Keratinocyte (primary cell): ENCODE results near the gene CLPTM1L. TPM values are rescaled to one million over a fixed set of nuclear protein-coding genes. Genes with fewer than 3 reads are reported as not detected.

Source experiments
- DNase-seq: peaks from one replicate; pipeline ENCODE4 v3.0.0-alpha.2; 2011; ENCODE audit warnings: low read depth, missing footprints, low spot score
- FAIRE-seq: peaks from 2 replicates; lab custom pipeline; 2011; peaks lifted over from hg19 to GRCh38; lab: Jason Lieb, UNC
- H2AFZ ChIP-seq: 2 replicates; pipeline ENCODE4 v1.6.0; 2012; ENCODE audit warnings: low read length, control low read depth, inconsistent platforms; ENCODE audit not compliant: control insufficient read depth
- H3K27ac ChIP-seq: 2 replicates; pipeline ENCODE4 v1.5.1; 2011; ENCODE audit warnings: low read length; ENCODE audit not compliant: control insufficient read depth, insufficient read depth
- H3K27me3 ChIP-seq: 3 replicates; pipeline ENCODE4 v1.6.0; 2011; ENCODE audit warnings: low read length; ENCODE audit not compliant: control insufficient read depth, insufficient read depth; ENCODE audit errors: extremely low read depth
- H3K36me3 ChIP-seq, 2 experiments: 2 replicates in 1 of 2; 3 replicates in 1 of 2; pipeline ENCODE4 v1.5.1; 2011; ENCODE audit warnings: low read length in 2 of 2, mild to moderate bottlenecking in 1 of 2; ENCODE audit not compliant: control insufficient read depth in 2 of 2, insufficient read depth in 2 of 2; ENCODE audit errors: extremely low read depth in 1 of 2
- H3K4me1 ChIP-seq: 3 replicates; pipeline ENCODE4 v1.5.1; 2011; ENCODE audit warnings: low read length; ENCODE audit not compliant: control insufficient read depth, insufficient read depth; ENCODE audit errors: extremely low read depth
- H3K4me2 ChIP-seq: 3 replicates; pipeline ENCODE4 v1.6.0; 2011; ENCODE audit warnings: low read depth, low read length; ENCODE audit not compliant: control insufficient read depth, insufficient read depth; ENCODE audit errors: extremely low read depth
- H3K4me3 ChIP-seq, 3 experiments: fragments of 200-600 bp in 1 of 3; sonication (generic) in 1 of 3; 2 replicates in 2 of 3; 3 replicates in 1 of 3; pipeline ENCODE4 v1.5.1; 2011 to 2016; ENCODE audit warnings: low read length in 3 of 3, mild to moderate bottlenecking in 3 of 3, control low read depth in 2 of 3, inconsistent platforms in 1 of 3, low read depth in 1 of 3, mixed read lengths in 1 of 3, mixed run types in 1 of 3, moderate library complexity in 1 of 3; ENCODE audit not compliant: control insufficient read depth in 2 of 3, insufficient read depth in 2 of 3; ENCODE audit errors: extremely low read depth in 1 of 3
- H3K79me2 ChIP-seq: 2 replicates; pipeline ENCODE4 v1.6.0; 2012; ENCODE audit warnings: low read length; ENCODE audit not compliant: control insufficient read depth, insufficient read depth
- H3K9ac ChIP-seq: 3 replicates; pipeline ENCODE4 v1.6.0; 2011; ENCODE audit warnings: low read length; ENCODE audit not compliant: control insufficient read depth, insufficient read depth; ENCODE audit errors: extremely low read depth
- H3K9me1 ChIP-seq: 3 replicates; pipeline ENCODE4 v1.6.0; 2011; ENCODE audit warnings: low read length; ENCODE audit not compliant: control insufficient read depth, insufficient read depth; ENCODE audit errors: extremely low read depth
- H3K9me3 ChIP-seq: 2 replicates; pipeline ENCODE4 v1.5.1; 2012; ENCODE audit warnings: low read depth, low read length; ENCODE audit not compliant: control insufficient read depth
- H4K20me1 ChIP-seq: 3 replicates; pipeline ENCODE4 v1.6.0; 2011; ENCODE audit warnings: low read length; ENCODE audit not compliant: control insufficient read depth, insufficient read depth; ENCODE audit errors: extremely low read depth
- CTCF ChIP-seq, 3 experiments: IDR thresholded peaks in 1 of 3; conservative IDR thresholded peaks in 1 of 3; optimal IDR thresholded peaks in 1 of 3; 2 replicates in 2 of 3; 3 replicates in 1 of 3; pipeline versions ENCODE3 to v1.5.1; 2011; ENCODE audit warnings: low read length in 3 of 3, mild to moderate bottlenecking in 3 of 3, moderate library complexity in 2 of 3, control low read depth in 1 of 3, inconsistent platforms in 1 of 3; ENCODE audit not compliant: insufficient read depth in 2 of 3; ENCODE audit errors: extremely low read depth in 1 of 3
- EZH2 ChIP-seq: IDR thresholded peaks from one replicate; pipeline ENCODE4 v1.6.1; 2012; ENCODE audit warnings: inconsistent platforms, mild to moderate bottlenecking, low read length, moderate library complexity
- dilution Hi-C: fragments of 300-500 bp; cut with MboI; formaldehyde crosslinking; loops from one replicate; pipeline ENCODE4 v1.7.0; 2020; ENCODE audit warnings: low sequenced_read_pairs; ENCODE audit not compliant: extremely low pct_ligation_motif_present
- polyA plus RNA-seq, 5 experiments: library from polyadenylated mRNA; depleted of rRNA in 3 of 5; stranded (reverse) in 3 of 5; stranded (forward) in 1 of 5; unstranded in 1 of 5; fragments of >200 nt; gene quantifications; 1 replicate in 1 of 5; 2 replicates in 3 of 5; 3 replicates in 1 of 5; pipeline versions ENCODE4 v1.2.1 to v1.2.3, GENCODE V29; 2011 to 2012; ENCODE audit warnings: missing spikeins in 2 of 5, low read depth in 1 of 5, low replicate concordance in 1 of 5

CLPTM1L gene
- polyA plus RNA-seq, 1 donor (not counting 4 experiments of a cell fraction or from before 2014, with no cell fraction given), result 142 TPM

DNA sequence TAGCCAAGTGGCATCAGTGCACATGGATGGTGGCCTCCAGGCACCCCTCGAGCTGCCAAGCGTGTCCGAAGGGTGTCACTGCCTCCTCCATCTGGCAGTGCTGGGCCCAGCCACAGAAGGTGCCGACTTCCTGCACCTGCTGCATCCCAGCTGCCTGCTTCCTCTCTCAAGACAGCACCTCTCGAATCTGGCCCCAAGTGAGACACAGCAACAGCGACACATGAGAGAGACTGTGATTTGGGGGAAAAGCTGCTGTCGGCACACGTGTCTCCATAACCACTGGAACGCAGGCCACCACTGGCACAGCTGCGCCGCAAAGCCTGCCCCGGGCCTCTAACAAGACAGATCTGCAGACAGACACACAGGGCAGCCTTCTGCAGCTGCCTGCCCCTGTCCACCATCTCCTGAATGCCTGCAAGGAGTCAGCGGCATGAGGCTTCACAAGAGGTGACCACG is 8.8 kb downstream of the CLPTM1L start:
- no peak overlapping the region for H3K4me3 ChIP-seq
- FAIRE-seq (no peak), DNase-seq (no peak)
- peaks cover 2% of the 10 kb centered on the region for H4K20me1 ChIP-seq
- no peak overlapping the region for H3K9ac ChIP-seq
- H3K79me2 ChIP-seq, result peaks cover 32% of the 10 kb centered on the region
- peaks cover 16% of the 10 kb centered on the region for H3K4me1 ChIP-seq
- H3K27me3 ChIP-seq, result no peaks in the 10 kb centered on the region
- H3K9me1 ChIP-seq, result no peaks in the 10 kb centered on the region
- no peaks in the 10 kb centered on the region for H3K9me3 ChIP-seq
- H3K36me3 ChIP-seq, result peaks cover 37 to 73% of the 10 kb centered on the region in 2 experiments
- dilution Hi-C loops, result no loop called here
- no peak overlapping the region for H2AFZ ChIP-seq
- TF ChIP-seq EZH2 (no peak), CTCF (optimal IDR thresholded peaks at IDR 0.05 in 1 of 3, IDR thresholded peaks at IDR 0.05 in 1 of 3, conservative IDR thresholded peaks at IDR 0.05 in 1 of 3; ENCODE audit: extremely low read depth in 1 of 3, insufficient read depth in 2 of 3, low read length in 3 of 3) (no peak)
- no peak overlapping the region for H3K27ac ChIP-seq
- no peak overlapping the region for H3K4me2 ChIP-seq

DNA sequence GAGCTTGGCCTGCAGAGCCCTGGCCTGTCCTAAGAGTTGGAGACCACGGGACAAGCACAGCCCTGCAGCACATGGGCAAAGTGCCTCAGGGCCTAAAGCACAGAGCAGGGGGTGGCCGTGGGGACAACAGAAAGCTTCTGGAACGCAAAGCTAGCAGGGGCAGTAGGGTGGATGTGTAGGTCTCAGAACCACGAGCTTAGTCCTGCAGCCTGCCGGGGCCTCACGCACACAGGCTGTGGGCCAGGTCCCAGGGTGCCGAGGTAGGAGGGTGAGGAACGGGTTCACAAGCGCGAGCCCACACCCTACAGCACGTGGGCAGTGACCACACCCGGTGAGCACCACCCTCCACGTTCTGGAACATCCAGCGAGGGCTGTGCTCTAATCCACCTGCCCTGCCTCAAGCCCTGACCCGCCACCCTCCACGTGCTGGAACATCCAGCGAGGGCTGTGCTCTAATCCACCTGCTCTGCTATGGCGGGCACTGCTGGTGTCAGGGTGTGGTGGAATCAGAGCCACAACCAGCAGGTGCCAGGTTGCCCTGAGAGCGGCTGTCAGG is 9.3 kb downstream of the CLPTM1L start:
- no peak overlapping the region for H2AFZ ChIP-seq
- no peak overlapping the region for H3K9ac ChIP-seq
- no peak overlapping the region for H3K27ac ChIP-seq
- peaks cover 21% of the 10 kb centered on the region for H3K4me1 ChIP-seq
- peaks cover 35 to 74% of the 10 kb centered on the region in 2 experiments for H3K36me3 ChIP-seq
- H3K4me2 ChIP-seq, result no peak overlapping the region
- dilution Hi-C loops, result no loop called here
- no peak overlapping the region for H3K4me3 ChIP-seq
- DNase-seq (no peak), FAIRE-seq (no peak)
- H4K20me1 ChIP-seq, result peaks cover 2% of the 10 kb centered on the region
- no peak for TF ChIP-seq EZH2
- no peak for TF ChIP-seq CTCF (optimal IDR thresholded peaks at IDR 0.05 in 1 of 3, IDR thresholded peaks at IDR 0.05 in 1 of 3, conservative IDR thresholded peaks at IDR 0.05 in 1 of 3; ENCODE audit: extremely low read depth in 1 of 3, insufficient read depth in 2 of 3, low read length in 3 of 3)
- H3K9me3 ChIP-seq, result no peaks in the 10 kb centered on the region
- no peaks in the 10 kb centered on the region for H3K9me1 ChIP-seq
- H3K27me3 ChIP-seq, result no peaks in the 10 kb centered on the region
- H3K79me2 ChIP-seq, result peaks cover 30% of the 10 kb centered on the region
